GM12892 (cell line): ENCODE measurements around the gene SAP130.

Source experiments
- POLR2A ChIP-seq: IDR thresholded peaks from 2 replicates; pipeline ENCODE4 v1.6.1; 2011; ENCODE audit warnings: low read depth, low read length, control low read depth
- POLR2AphosphoS5 ChIP-seq: IDR thresholded peaks from 2 replicates; pipeline ENCODE4 v1.6.1; 2011; ENCODE audit warnings: low read depth, low read length, control low read depth
- TAF1 ChIP-seq: IDR thresholded peaks from 2 replicates; pipeline ENCODE4 v1.6.1; 2011; ENCODE audit warnings: low read depth, mild to moderate bottlenecking, control low read depth, low read length, borderline replicate concordance

- TF ChIP-seq POLR2AphosphoS5 (no peak), POLR2A (no peak), TAF1 (no peak)
Measured at GRCh38 chr2:127927384-127927783, 100.5 kb downstream of the SAP130 start.
